Dendritic cell treated with granulocyte-macrophage colony-stimulating factor and Interleukin-4, amounts not matched to agents 40 ng/mL and 50 ng/mL, for 4 days (primary cell): ENCODE results near the gene INSC.

Experiments
- H3K27ac Mint-ChIP-seq: one replicate; pipeline ENCODE4 v1.8.0; 2022; ENCODE audit warnings: mild to moderate bottlenecking, mixed read lengths
- H3K27me3 Mint-ChIP-seq: one replicate; pipeline ENCODE4 v1.8.0; 2022; ENCODE audit warnings: mild to moderate bottlenecking, mixed read lengths
- H3K36me3 Mint-ChIP-seq: one replicate; pipeline ENCODE4 v1.8.0; 2022; ENCODE audit warnings: low read depth, mixed read lengths
- H3K4me1 Mint-ChIP-seq: one replicate; pipeline ENCODE4 v1.8.0; 2022; ENCODE audit warnings: low read depth, mixed read lengths
- H3K4me3 Mint-ChIP-seq: one replicate; pipeline ENCODE4 v1.8.0; 2022; ENCODE audit warnings: mild to moderate bottlenecking, moderate library complexity, mixed read lengths
- H3K9me3 Mint-ChIP-seq: one replicate; pipeline ENCODE4 v1.8.0; 2022; ENCODE audit warnings: mixed read lengths
- intact Hi-C: fragments of 100-400 bp; cut with micrococcal nuclease; formaldehyde crosslinking; loops from one replicate; pipeline ENCODE4 v1.15.0; 2022

Gene INSC

GRCh38 chr11:15213471-15214231 lies 98.9 kb downstream of the INSC start:
- Mint-ChIP-seq H3K36me3 (no peaks in the 10 kb centered on the region), H3K4me3 (no peak overlapping the region), H3K27ac (no peak overlapping the region), H3K27me3 (no peaks in the 10 kb centered on the region), H3K4me1 (no peaks in the 10 kb centered on the region), H3K9me3 (no peaks in the 10 kb centered on the region)
- intact Hi-C loops, result no loop called here

GRCh38 chr11:15215005-15215404 lies 100.3 kb downstream of the INSC start:
- intact Hi-C loops, result no loop called here
- peaks cover 6% of the 10 kb centered on the region for H3K4me1 Mint-ChIP-seq
- H3K36me3 Mint-ChIP-seq, result no peaks in the 10 kb centered on the region
- H3K27me3 Mint-ChIP-seq, result no peaks in the 10 kb centered on the region
- H3K27ac Mint-ChIP-seq, result no peak overlapping the region
- H3K4me3 Mint-ChIP-seq, result no peak overlapping the region
- H3K9me3 Mint-ChIP-seq, result no peaks in the 10 kb centered on the region

- H3K9me3 Mint-ChIP-seq, result no peaks in the 10 kb centered on the region
- no peak overlapping the region for H3K27ac Mint-ChIP-seq
- H3K4me1 Mint-ChIP-seq, result peaks cover 15% of the 10 kb centered on the region
- no peak overlapping the region for H3K4me3 Mint-ChIP-seq
- no peaks in the 10 kb centered on the region for H3K36me3 Mint-ChIP-seq
- intact Hi-C loops, result no loop called here
- H3K27me3 Mint-ChIP-seq, result no peaks in the 10 kb centered on the region
Measured at GRCh38 chr11:15216678-15217077, 102.0 kb downstream of the INSC start.

GRCh38 chr11:15217416-15217815 lies 102.7 kb downstream of the INSC start:
- Mint-ChIP-seq H3K4me3 (no peak overlapping the region), H3K9me3 (no peaks in the 10 kb centered on the region), H3K27me3 (no peaks in the 10 kb centered on the region), H3K27ac (no peak overlapping the region), H3K4me1 (peaks cover 15% of the 10 kb centered on the region), H3K36me3 (no peaks in the 10 kb centered on the region)
- intact Hi-C loops, result no loop called here

- no peak overlapping the region for H3K27ac Mint-ChIP-seq
- H3K9me3 Mint-ChIP-seq, result no peaks in the 10 kb centered on the region
- H3K4me1 Mint-ChIP-seq, result peaks cover 15% of the 10 kb centered on the region
- intact Hi-C loops, result no loop called here
- H3K27me3 Mint-ChIP-seq, result no peaks in the 10 kb centered on the region
- H3K4me3 Mint-ChIP-seq, result no peak overlapping the region
- no peaks in the 10 kb centered on the region for H3K36me3 Mint-ChIP-seq
Measured at GRCh38 chr11:15222777-15223176, 108.1 kb downstream of the INSC start.

- no peaks in the 10 kb centered on the region for H3K36me3 Mint-ChIP-seq
- no peaks in the 10 kb centered on the region for H3K9me3 Mint-ChIP-seq
- H3K4me3 Mint-ChIP-seq, result no peak overlapping the region
- peaks cover 15% of the 10 kb centered on the region for H3K4me1 Mint-ChIP-seq
- no peaks in the 10 kb centered on the region for H3K27me3 Mint-ChIP-seq
- intact Hi-C loops, result no loop called here
- H3K27ac Mint-ChIP-seq, result no peak overlapping the region
Measured at GRCh38 chr11:15223318-15223717, 108.6 kb downstream of the INSC start.

- no peaks in the 10 kb centered on the region for H3K36me3 Mint-ChIP-seq
- intact Hi-C loops, result no loop called here
- no peak overlapping the region for H3K4me3 Mint-ChIP-seq
- no peaks in the 10 kb centered on the region for H3K9me3 Mint-ChIP-seq
- no peaks in the 10 kb centered on the region for H3K27me3 Mint-ChIP-seq
- no peak overlapping the region for H3K27ac Mint-ChIP-seq
- peaks cover 13% of the 10 kb centered on the region for H3K4me1 Mint-ChIP-seq
Measured at GRCh38 chr11:15224466-15224865, 109.7 kb downstream of the INSC start.

GRCh38 chr11:15227011-15227410 lies 112.3 kb downstream of the INSC start:
- H3K4me3 Mint-ChIP-seq, result no peak overlapping the region
- no peaks in the 10 kb centered on the region for H3K27me3 Mint-ChIP-seq
- intact Hi-C loops, result no loop called here
- no peaks in the 10 kb centered on the region for H3K9me3 Mint-ChIP-seq
- H3K36me3 Mint-ChIP-seq, result no peaks in the 10 kb centered on the region
- no peaks in the 10 kb centered on the region for H3K4me1 Mint-ChIP-seq
- H3K27ac Mint-ChIP-seq, result no peak overlapping the region

GRCh38 chr11:15228331-15228849 lies 113.7 kb downstream of the INSC start:
- Mint-ChIP-seq H3K27ac (no peak overlapping the region), H3K4me3 (no peak overlapping the region), H3K36me3 (no peaks in the 10 kb centered on the region), H3K4me1 (no peaks in the 10 kb centered on the region), H3K27me3 (no peaks in the 10 kb centered on the region), H3K9me3 (no peaks in the 10 kb centered on the region)
- intact Hi-C loops, result no loop called here

GRCh38 chr11:15229069-15229468 lies 114.3 kb downstream of the INSC start:
- Mint-ChIP-seq H3K27me3 (peaks cover 4% of the 10 kb centered on the region), H3K9me3 (no peaks in the 10 kb centered on the region), H3K4me1 (no peaks in the 10 kb centered on the region), H3K4me3 (no peak overlapping the region), H3K36me3 (no peaks in the 10 kb centered on the region), H3K27ac (no peak overlapping the region)
- intact Hi-C loops, result no loop called here

GRCh38 chr11:15232496-15232895 lies 117.8 kb downstream of the INSC start:
- Mint-ChIP-seq H3K4me3 (no peak overlapping the region), H3K27ac (no peak overlapping the region), H3K27me3 (peaks cover 4% of the 10 kb centered on the region), H3K4me1 (no peaks in the 10 kb centered on the region), H3K36me3 (no peaks in the 10 kb centered on the region), H3K9me3 (no peaks in the 10 kb centered on the region)
- intact Hi-C loops, result no loop called here

GRCh38 chr11:15233371-15234165 lies 118.8 kb downstream of the INSC start:
- intact Hi-C loops, result no loop called here
- Mint-ChIP-seq H3K4me1 (no peaks in the 10 kb centered on the region), H3K27me3 (peaks cover 4% of the 10 kb centered on the region), H3K27ac (no peak overlapping the region), H3K9me3 (no peaks in the 10 kb centered on the region), H3K4me3 (no peak overlapping the region), H3K36me3 (no peaks in the 10 kb centered on the region)

- no peaks in the 10 kb centered on the region for H3K36me3 Mint-ChIP-seq
- intact Hi-C loops, result no loop called here
- H3K9me3 Mint-ChIP-seq, result no peaks in the 10 kb centered on the region
- no peaks in the 10 kb centered on the region for H3K4me1 Mint-ChIP-seq
- H3K4me3 Mint-ChIP-seq, result no peak overlapping the region
- no peak overlapping the region for H3K27ac Mint-ChIP-seq
- peaks cover 5% of the 10 kb centered on the region for H3K27me3 Mint-ChIP-seq
Measured at GRCh38 chr11:15234796-15235195, 120.1 kb downstream of the INSC start.

GRCh38 chr11:15236559-15236958 lies 121.8 kb downstream of the INSC start:
- intact Hi-C loops, result no loop called here
- no peak overlapping the region for H3K27ac Mint-ChIP-seq
- H3K36me3 Mint-ChIP-seq, result no peaks in the 10 kb centered on the region
- H3K4me3 Mint-ChIP-seq, result no peak overlapping the region
- no peaks in the 10 kb centered on the region for H3K4me1 Mint-ChIP-seq
- peaks cover 5% of the 10 kb centered on the region for H3K27me3 Mint-ChIP-seq
- H3K9me3 Mint-ChIP-seq, result no peaks in the 10 kb centered on the region
